GM12878 (cell line): ENCODE data around the gene SUPT6H. TPM values are rescaled to one million over a fixed set of nuclear protein-coding genes. Genes with fewer than 3 reads are reported as not detected.

Experiments
- ATAC-seq: fragments of 200-7000 bp; cut with Tn5 transposase; 3 replicates; pipeline ENCODE4 v1.9.1; 2020; ENCODE audit warnings: mild to moderate bottlenecking, moderate library complexity
- BruUV-seq: library from RNA; stranded (reverse); fragments of 400-500 nt; replicated peaks from 2 replicates; lab custom pipeline; 2021; lab: Mats Ljungman, UMichigan
- CTCF ChIA-PET: fragments of 300-600 bp; sonication (Branson Sonifier 250); formaldehyde crosslinking; extraction: SDS; loops from one replicate; lab custom pipeline; 2021; ENCODE audit warnings: inconsistent platforms; lab: Yijun Ruan, JAX
- POLR2A ChIA-PET: fragments of 350-600 bp; formaldehyde crosslinking; extraction: SDS; loops from one replicate; lab custom pipeline; 2021; ENCODE audit warnings: inconsistent platforms; lab: Charles Lee
- RAD21 ChIA-PET: fragments of 300-600 bp; sonication (Branson Sonifier 250); formaldehyde crosslinking; loops from one replicate; lab custom pipeline; 2023; ENCODE audit warnings: antibody characterized with exemption; ENCODE audit not compliant: unreplicated experiment; lab: Charles Lee
- SMC1A ChIA-PET: fragments of 300-600 bp; sonication (Branson Sonifier 250); formaldehyde crosslinking; loops from one replicate; lab custom pipeline; 2023; ENCODE audit not compliant: unreplicated experiment, uncharacterized antibody; lab: Charles Lee
- DNase-seq: peaks from one replicate; pipeline ENCODE4 v3.0.0-alpha.2; 2011; ENCODE audit warnings: low read depth, low spot score
- FAIRE-seq: peaks from 3 replicates; lab custom pipeline; 2011; peaks lifted over from hg19 to GRCh38; lab: Jason Lieb, UNC
- H2AFZ ChIP-seq: 2 replicates; pipeline ENCODE4 v1.6.0; 2011; ENCODE audit warnings: low read depth, low read length, control low read depth; ENCODE audit not compliant: control insufficient read depth
- H3K27ac ChIP-seq: 2 replicates; pipeline ENCODE4 v1.5.1; 2011; ENCODE audit warnings: control low read depth; ENCODE audit not compliant: control insufficient read depth, insufficient read depth
- H3K27me3 ChIP-seq, 2 experiments: replicated peaks in 1 of 2; 2 replicates each; pipeline versions ENCODE4 v1.6.0 to v1.6.1; 2011; ENCODE audit warnings: low read length in 1 of 2; ENCODE audit not compliant: control insufficient read depth in 2 of 2, insufficient read depth in 2 of 2
- H3K36me3 ChIP-seq, 2 experiments: 2 replicates each; pipeline ENCODE4 v1.5.1; 2011; ENCODE audit warnings: low read length in 1 of 2; ENCODE audit not compliant: control insufficient read depth in 2 of 2, insufficient read depth in 2 of 2
- H3K4me1 ChIP-seq: 2 replicates; pipeline ENCODE4 v1.6.1; 2011; ENCODE audit warnings: mild to moderate bottlenecking, low read length, moderate library complexity, mixed read lengths; ENCODE audit not compliant: control insufficient read depth, insufficient read depth
- H3K4me2 ChIP-seq: 2 replicates; pipeline ENCODE4 v1.6.0; 2011; ENCODE audit warnings: control low read depth; ENCODE audit not compliant: control insufficient read depth, insufficient read depth
- H3K4me3 ChIP-seq: fragments of 200-600 bp; sonication (generic); 2 replicates; pipeline ENCODE4 v1.5.1; 2016
- H3K79me2 ChIP-seq: 2 replicates; pipeline ENCODE4 v1.6.0; 2011; ENCODE audit warnings: low read length; ENCODE audit not compliant: control insufficient read depth, insufficient read depth
- H3K9ac ChIP-seq: 2 replicates; pipeline ENCODE4 v1.8.0; 2011; ENCODE audit warnings: low read length, control low read depth, mixed read lengths; ENCODE audit not compliant: control insufficient read depth, insufficient read depth
- H3K9me3 ChIP-seq: replicated peaks from 3 replicates; pipeline ENCODE4 v1.5.1; 2011; ENCODE audit warnings: mild to moderate bottlenecking, low read length; ENCODE audit not compliant: control insufficient read depth, insufficient read depth
- H4K20me1 ChIP-seq: 2 replicates; pipeline ENCODE4 v1.6.0; 2011; ENCODE audit not compliant: control insufficient read depth, insufficient read depth
- ATF7 ChIP-seq: fragments of 450-650 bp; IDR thresholded peaks from 2 replicates; pipeline ENCODE4 v1.6.1; 2016; ENCODE audit warnings: low read depth, mild to moderate bottlenecking
- BHLHE40 ChIP-seq, 2 experiments: fragments of 450-650 bp in 1 of 2; IDR thresholded peaks; 2 replicates each; pipeline ENCODE4 v1.6.1; 2011 to 2017; ENCODE audit warnings: low read depth in 2 of 2, borderline replicate concordance in 1 of 2, improper control_type of control experiment in 1 of 2, low read length in 1 of 2, mild to moderate bottlenecking in 1 of 2
- CUX1 ChIP-seq: IDR thresholded peaks from 2 replicates; pipeline ENCODE4 v1.6.1; 2012; ENCODE audit warnings: improper control_type of control experiment, low read depth, low read length; ENCODE audit not compliant: insufficient replicate concordance
- DPF2 ChIP-seq: fragments of 450-650 bp; IDR thresholded peaks from 2 replicates; pipeline ENCODE4 v1.6.1; 2017; ENCODE audit warnings: mild to moderate bottlenecking
- GABPA ChIP-seq: IDR thresholded peaks from 2 replicates; pipeline ENCODE4 v1.6.1; 2014; ENCODE audit warnings: antibody characterized with exemption, low read depth, mild to moderate bottlenecking, inconsistent platforms
- JUNB ChIP-seq: IDR thresholded peaks from 2 replicates; pipeline ENCODE4 v1.6.1; 2016; ENCODE audit warnings: antibody characterized with exemption, mild to moderate bottlenecking
- KDM1A ChIP-seq: fragments of 200-600 bp; sonication (generic); IDR thresholded peaks from 2 replicates; pipeline ENCODE4 v1.6.1; 2016; ENCODE audit warnings: borderline replicate concordance
- MTA3 ChIP-seq: IDR thresholded peaks from 2 replicates; pipeline ENCODE4 v1.6.1; 2012; ENCODE audit warnings: low read length, inconsistent platforms, borderline replicate concordance
- RCOR1 ChIP-seq: conservative IDR thresholded peaks from 2 replicates; pipeline ENCODE4 v1.6.1; 2012; ENCODE audit warnings: low read depth, low read length, improper control_type of control experiment
- TCF3 ChIP-seq: IDR thresholded peaks from 2 replicates; pipeline ENCODE4 v1.6.1; 2012; ENCODE audit warnings: low read depth, mild to moderate bottlenecking, low read length, borderline replicate concordance; ENCODE audit not compliant: insufficient read depth
- WGBS: methylation state at CpG from one replicate; pipeline ENCODE4 v1.1.6; 2016; ENCODE audit warnings: low lambda C conversion rate; ENCODE audit not compliant: insufficient replicate concordance, insufficient coverage; ENCODE audit errors: missing lambda C conversion rate; 5-methylcytosine and 5-hydroxymethylcytosine counted together
- in situ Hi-C: fragments of 300-500 bp; cut with MboI; formaldehyde crosslinking; loops from 9 replicates; pipeline ENCODE4 v1.14.3; 2018; ENCODE audit warnings: mixed read lengths
- intact Hi-C: fragments of 100-400 bp; cut with micrococcal nuclease; formaldehyde crosslinking; loops from one replicate; pipeline ENCODE4 v1.14.2; 2022; ENCODE audit not compliant: unreplicated experiment
- polyA plus RNA-seq, 11 experiments: library from polyadenylated mRNA; depleted of rRNA in 4 of 11; unstranded in 6 of 11; stranded (reverse) in 5 of 11; fragments of >200 nt; fragmentation: Nextera tagmentation in 4 of 11; fragmentation: Illumina TruSeq in 1 of 11; extraction: Ambion mirVana in 4 of 11; extraction: Trizol in 1 of 11; gene quantifications; 1 replicate in 1 of 11; 2 replicates in 10 of 11; pipeline versions ENCODE4 v1.2.1 to v1.2.3, GENCODE V29; 2011 to 2016; ENCODE audit warnings: inconsistent platforms in 2 of 11, missing spikeins in 2 of 11, low read depth in 1 of 11
- total RNA-seq, 4 experiments: library from RNA; depleted of rRNA in 3 of 4; stranded (reverse); fragments of >200 nt in 3 of 4; fragmentation: Illumina TruSeq in 1 of 4; extraction: Trizol in 1 of 4; gene quantifications; 2 replicates each; pipeline versions ENCODE4 v1.2.1 to v1.2.3, GENCODE V29; 2013 to 2021
- TF ChIP-seq, protein P1 (sequence below): fragments of 450-650 bp; IDR thresholded peaks from 2 replicates; pipeline ENCODE4 v1.6.1; 2017; ENCODE audit warnings: mild to moderate bottlenecking, moderate library complexity
- TF ChIP-seq, protein P2 (sequence below): IDR thresholded peaks from 2 replicates; pipeline ENCODE4 v1.6.1; 2011; ENCODE audit warnings: mild to moderate bottlenecking, low read depth, low read length, moderate library complexity; ENCODE audit not compliant: insufficient replicate concordance

The SUPT6H gene
- total and polyA plus RNA-seq, 10 of the 15 experiments (the other 5 are each of a cell fraction or from before 2014, with no cell fraction given), result 1.7 to 58.8 (median 37.7) TPM

DNA sequence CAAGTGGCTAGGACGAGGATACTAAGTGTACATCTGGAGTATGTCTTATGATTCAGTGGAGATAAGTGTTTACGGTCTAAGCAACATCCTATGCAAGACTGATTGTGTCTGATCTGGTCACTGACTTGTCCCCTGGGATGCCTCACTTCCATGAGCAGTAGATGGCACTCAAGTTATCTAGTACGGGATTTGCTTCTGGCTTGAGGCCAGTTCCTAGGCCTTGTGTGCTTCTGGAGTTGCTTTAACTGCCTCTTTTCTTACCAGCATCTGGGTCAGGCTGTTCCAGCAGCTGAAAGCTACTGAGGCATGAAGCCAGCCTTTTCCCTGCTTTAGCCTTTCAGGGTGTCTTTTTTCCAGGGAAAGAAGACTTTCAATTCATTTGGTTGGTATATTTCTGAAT is 23.0 kb downstream of the SUPT6H start:
- DNase-seq (no peak), FAIRE-seq (no peak), ATAC-seq (no peak)
- H3K9me3 ChIP-seq, result no peaks in the 10 kb centered on the region
- no peak overlapping the region for H2AFZ ChIP-seq
- no peaks in the 10 kb centered on the region; the same call in 1 of the 2 replicates for H4K20me1 ChIP-seq
- peaks cover 31 to 66% of the 10 kb centered on the region in 2 experiments for H3K36me3 ChIP-seq
- ChIA-PET SMC1A (no interaction called here), POLR2A (interaction anchor here (0.5 kb wide), 1 partner anchor 126 kb away, joined by 3 read pairs; no protein-coding TSS in a partner anchor), CTCF (no interaction called here), RAD21 (no interaction called here)
- H3K79me2 ChIP-seq, result no peaks in the 10 kb centered on the region
- no peak overlapping the region for H3K27ac ChIP-seq
- no peak overlapping the region for H3K4me3 ChIP-seq
- H3K27me3 ChIP-seq, result no peaks in the 10 kb centered on the region
- no peak overlapping the region for H3K4me2 ChIP-seq
- no peak overlapping the region for H3K9ac ChIP-seq
- BruUV-seq, result no TSS peak
- intact Hi-C loops (no loop called here), in situ Hi-C loops (no loop called here)
- WGBS, result 96% methylated on average over 3 of the region's 3 CpGs
- H3K4me1 ChIP-seq, result no peaks in the 10 kb centered on the region
- no peak for TF ChIP-seq JUNB
- TF ChIP-seq, protein P1, sequence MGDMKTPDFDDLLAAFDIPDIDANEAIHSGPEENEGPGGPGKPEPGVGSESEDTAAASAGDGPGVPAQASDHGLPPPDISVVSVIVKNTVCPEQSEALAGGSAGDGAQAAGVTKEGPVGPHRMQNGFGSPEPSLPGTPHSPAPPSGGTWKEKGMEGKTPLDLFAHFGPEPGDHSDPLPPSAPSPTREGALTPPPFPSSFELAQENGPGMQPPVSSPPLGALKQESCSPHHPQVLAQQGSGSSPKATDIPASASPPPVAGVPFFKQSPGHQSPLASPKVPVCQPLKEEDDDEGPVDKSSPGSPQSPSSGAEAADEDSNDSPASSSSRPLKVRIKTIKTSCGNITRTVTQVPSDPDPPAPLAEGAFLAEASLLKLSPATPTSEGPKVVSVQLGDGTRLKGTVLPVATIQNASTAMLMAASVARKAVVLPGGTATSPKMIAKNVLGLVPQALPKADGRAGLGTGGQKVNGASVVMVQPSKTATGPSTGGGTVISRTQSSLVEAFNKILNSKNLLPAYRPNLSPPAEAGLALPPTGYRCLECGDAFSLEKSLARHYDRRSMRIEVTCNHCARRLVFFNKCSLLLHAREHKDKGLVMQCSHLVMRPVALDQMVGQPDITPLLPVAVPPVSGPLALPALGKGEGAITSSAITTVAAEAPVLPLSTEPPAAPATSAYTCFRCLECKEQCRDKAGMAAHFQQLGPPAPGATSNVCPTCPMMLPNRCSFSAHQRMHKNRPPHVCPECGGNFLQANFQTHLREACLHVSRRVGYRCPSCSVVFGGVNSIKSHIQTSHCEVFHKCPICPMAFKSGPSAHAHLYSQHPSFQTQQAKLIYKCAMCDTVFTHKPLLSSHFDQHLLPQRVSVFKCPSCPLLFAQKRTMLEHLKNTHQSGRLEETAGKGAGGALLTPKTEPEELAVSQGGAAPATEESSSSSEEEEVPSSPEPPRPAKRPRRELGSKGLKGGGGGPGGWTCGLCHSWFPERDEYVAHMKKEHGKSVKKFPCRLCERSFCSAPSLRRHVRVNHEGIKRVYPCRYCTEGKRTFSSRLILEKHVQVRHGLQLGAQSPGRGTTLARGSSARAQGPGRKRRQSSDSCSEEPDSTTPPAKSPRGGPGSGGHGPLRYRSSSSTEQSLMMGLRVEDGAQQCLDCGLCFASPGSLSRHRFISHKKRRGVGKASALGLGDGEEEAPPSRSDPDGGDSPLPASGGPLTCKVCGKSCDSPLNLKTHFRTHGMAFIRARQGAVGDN, result no peak
- no peak for TF ChIP-seq KDM1A
- TF ChIP-seq DPF2, result no peak
- TF ChIP-seq, protein P2, sequence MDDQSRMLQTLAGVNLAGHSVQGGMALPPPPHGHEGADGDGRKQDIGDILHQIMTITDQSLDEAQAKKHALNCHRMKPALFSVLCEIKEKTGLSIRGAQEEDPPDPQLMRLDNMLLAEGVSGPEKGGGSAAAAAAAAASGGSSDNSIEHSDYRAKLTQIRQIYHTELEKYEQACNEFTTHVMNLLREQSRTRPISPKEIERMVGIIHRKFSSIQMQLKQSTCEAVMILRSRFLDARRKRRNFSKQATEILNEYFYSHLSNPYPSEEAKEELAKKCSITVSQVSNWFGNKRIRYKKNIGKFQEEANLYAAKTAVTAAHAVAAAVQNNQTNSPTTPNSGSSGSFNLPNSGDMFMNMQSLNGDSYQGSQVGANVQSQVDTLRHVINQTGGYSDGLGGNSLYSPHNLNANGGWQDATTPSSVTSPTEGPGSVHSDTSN, result no peak
- no peak for TF ChIP-seq TCF3
- no peak for TF ChIP-seq BHLHE40 (IDR thresholded peaks at IDR 0.05; ENCODE audit: borderline replicate concordance in 1 of 2, low read depth in 2 of 2, low read length in 1 of 2)
- TF ChIP-seq RCOR1, result no peak
- no peak for TF ChIP-seq MTA3
- TF ChIP-seq GABPA, result no peak
- TF ChIP-seq CUX1, result no peak
- TF ChIP-seq ATF7, result no peak
